HG02884 (cell line): Measurements from ENCODE around the gene RPRML.

Source experiments
- ATAC-seq: cut with Tn5 transposase; IDR thresholded peaks from one replicate; pipeline ENCODE4 v1.9.1; 2021; ENCODE audit warnings: mild to moderate bottlenecking, moderate library complexity; ENCODE audit not compliant: unreplicated experiment

Gene RPRML

DNA sequence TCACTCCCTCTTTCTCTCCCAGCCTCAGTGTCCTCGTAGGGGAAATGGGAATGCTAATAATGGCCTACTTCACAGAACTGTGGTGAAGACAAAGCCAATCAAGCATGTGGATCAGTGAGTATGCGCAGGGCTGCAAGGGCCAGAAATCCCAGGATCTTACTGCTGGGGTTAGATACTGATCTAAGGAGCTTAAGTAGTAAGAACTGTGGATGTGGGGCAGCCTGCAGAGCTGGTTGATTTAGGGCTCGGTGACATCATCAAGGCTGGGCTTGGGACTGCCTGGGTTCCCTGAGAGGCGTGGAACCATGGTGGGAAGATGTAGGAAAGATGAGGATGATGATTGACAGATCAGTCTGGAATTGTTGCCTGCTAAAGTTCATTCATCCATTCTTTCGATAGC lies 30.5 kb downstream of the RPRML start:
- no peak for ATAC-seq

DNA sequence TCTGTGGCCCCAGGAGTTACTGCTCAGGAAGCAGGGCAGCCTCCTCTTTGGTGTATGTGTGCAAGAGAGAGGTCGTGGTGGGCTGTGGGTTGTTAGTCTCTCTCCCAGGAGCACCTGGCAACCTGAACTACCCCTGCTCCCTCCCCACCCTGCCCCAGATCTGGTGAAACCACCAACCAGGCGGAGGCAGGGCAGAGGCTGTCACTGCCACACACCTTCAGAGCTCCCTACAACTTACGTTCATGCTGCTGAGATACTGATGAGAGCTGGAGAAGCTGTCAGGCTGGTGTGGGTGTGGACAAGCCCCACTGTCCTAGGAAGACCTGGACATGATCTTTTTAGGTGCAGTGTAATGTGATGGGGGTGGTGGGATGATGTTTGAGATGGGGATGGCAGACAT lies 31.8 kb downstream of the RPRML start:
- no peak for ATAC-seq

- no peak for ATAC-seq
These were observed 34.1 kb downstream of the RPRML start for GRCh38 chr17:46944931-46945330.

- ATAC-seq, result no peak
These were observed 35.3 kb downstream of the RPRML start for GRCh38 chr17:46943501-46944393.

GRCh38 chr17:46943218-46943500 lies 35.9 kb downstream of the RPRML start:
- no peak for ATAC-seq

- ATAC-seq, result no peak
These were observed 36.4 kb downstream of the RPRML start for GRCh38 chr17:46942441-46943217.

GRCh38 chr17:46940692-46941404 lies 38.2 kb downstream of the RPRML start:
- peak; percentile 52 for ATAC-seq

DNA sequence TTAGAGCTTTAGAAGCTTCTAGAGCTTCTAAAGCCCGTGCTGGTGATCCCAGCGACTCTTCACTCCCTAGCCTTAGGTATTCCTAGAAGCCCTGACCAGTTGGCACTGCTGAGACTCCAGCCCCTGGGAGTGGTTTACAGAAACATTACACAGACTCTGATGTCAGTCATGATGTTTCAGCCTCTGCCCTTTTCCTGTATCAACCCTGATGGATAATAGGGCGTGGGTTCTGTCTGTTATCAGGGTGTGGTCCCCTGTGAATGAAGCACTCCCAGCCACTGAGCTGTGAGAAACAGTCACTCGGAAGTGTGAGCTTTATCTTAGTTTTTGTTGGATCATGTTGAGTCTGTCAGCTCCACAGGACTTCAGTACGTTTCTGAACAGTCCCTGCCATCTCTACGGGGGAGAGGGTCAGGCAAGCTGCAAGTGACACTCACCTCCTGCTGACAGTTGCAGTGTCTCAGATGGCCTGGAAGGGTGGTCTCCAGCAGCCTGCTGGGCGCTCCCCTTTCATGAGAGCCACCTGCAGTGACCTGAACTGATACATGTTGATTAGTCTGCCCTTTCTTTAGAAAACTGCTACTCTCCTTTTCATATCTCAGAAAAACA lies 43.3 kb downstream of the RPRML start:
- no peak for ATAC-seq

- no peak for ATAC-seq
These were observed 47.5 kb downstream of the RPRML start for GRCh38 chr17:46931596-46931995.

DNA sequence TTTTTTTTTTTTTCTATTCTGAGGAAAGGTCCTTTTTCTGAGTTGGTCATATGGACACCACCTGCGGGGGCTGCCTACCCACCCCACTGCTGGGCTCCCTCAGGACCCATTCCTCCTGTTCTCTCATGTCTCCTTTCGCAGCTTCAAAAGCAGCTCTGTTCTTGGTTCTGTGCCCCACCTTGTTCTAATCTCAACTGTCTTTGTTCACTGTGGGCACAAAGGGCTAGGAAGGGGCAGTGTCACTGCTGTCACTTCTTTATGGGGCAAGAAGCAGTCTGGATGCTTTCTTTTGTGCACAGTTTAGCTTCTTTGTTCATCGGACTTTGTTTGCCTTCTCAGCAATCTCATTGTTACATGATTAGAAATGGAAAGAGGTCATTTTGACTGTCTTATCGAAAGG lies 49.0 kb downstream of the RPRML start:
- no peak for ATAC-seq

- no peak for ATAC-seq
These were observed 49.6 kb downstream of the RPRML start for GRCh38 chr17:46929413-46929812.

DNA sequence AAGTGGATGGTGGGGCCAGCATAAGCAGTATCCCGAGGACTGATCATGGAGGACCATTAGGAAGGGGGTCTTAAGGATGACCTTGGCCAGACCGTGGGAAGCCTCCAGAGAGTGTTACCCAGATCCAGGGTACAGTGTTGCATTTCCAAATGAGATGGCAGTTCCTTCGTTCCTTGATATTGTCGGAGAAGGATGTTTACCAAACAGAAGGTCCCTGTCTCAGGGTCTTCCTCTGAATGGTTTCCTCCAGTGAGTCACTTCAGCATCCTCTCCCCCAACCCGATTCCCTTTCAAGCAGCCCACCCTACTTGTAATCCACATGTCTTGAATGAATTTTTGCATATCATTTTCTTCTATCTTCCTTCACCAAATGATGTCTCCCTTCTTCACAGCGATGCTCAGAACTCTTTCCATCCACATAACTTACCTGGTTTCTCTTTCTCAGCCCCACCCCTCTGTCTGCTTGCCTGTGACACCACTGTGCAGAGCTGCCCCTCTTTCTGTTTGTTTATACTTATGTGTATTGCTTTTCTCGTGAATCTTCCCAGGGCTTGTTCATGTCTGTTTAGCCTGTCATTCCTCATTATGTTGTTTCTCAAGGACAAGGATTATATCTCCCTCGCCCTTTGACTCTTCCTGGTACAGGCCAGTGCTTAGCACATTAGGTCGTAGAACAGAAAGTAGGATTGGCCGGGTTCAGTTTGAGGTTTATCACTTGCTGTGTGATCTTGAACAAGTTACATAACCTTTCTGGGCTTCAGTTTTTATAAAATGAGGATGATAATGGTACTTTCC lies 50.4 kb downstream of the RPRML start:
- no peak for ATAC-seq
